OCI-LY1 (cell line): ENCODE results near the gene CHCHD3.

Source experiments
- H2AFZ ChIP-seq: fragments of 200-600 bp; sonication (generic), shearing (Covaris generic); 2 replicates; pipeline ENCODE4 v1.6.0; 2014; ENCODE audit warnings: antibody characterized with exemption, mild to moderate bottlenecking, low read length
- H3F3A ChIP-seq: fragments of 200-600 bp; sonication (generic), shearing (Covaris generic); 2 replicates; pipeline ENCODE4 v1.6.0; 2014; ENCODE audit warnings: mild to moderate bottlenecking, antibody characterized with exemption, low read length, moderate library complexity; ENCODE audit not compliant: insufficient read depth
- H3K27ac ChIP-seq: fragments of 200-600 bp; sonication (generic); 2 replicates; pipeline ENCODE4 v1.5.1; 2014; ENCODE audit warnings: low read length, mixed run types, mild to moderate bottlenecking, low read depth; ENCODE audit not compliant: poor library complexity, severe bottlenecking
- H3K27me3 ChIP-seq: fragments of 200-600 bp; sonication (generic); 2 replicates; pipeline ENCODE4 v1.6.0; 2014; ENCODE audit warnings: antibody characterized with exemption, mild to moderate bottlenecking, low read length, moderate library complexity; ENCODE audit not compliant: insufficient read depth
- H3K36me3 ChIP-seq: fragments of 200-600 bp; sonication (generic); 2 replicates; pipeline ENCODE4 v1.6.1; 2014; ENCODE audit warnings: mild to moderate bottlenecking, antibody characterized with exemption, low read length, moderate library complexity, mixed read lengths; ENCODE audit not compliant: insufficient read depth
- H3K4me1 ChIP-seq: fragments of 200-600 bp; sonication (generic); 2 replicates; pipeline ENCODE4 v1.5.1; 2014; ENCODE audit warnings: mild to moderate bottlenecking, low read length, moderate library complexity; ENCODE audit not compliant: insufficient read depth, severe bottlenecking
- H3K4me2 ChIP-seq: fragments of 200-600 bp; sonication (generic), shearing (Covaris generic); 2 replicates; pipeline ENCODE4 v1.6.1; 2014; ENCODE audit warnings: low read length
- H3K4me3 ChIP-seq: fragments of 200-600 bp; sonication (generic); 2 replicates; pipeline ENCODE4 v1.5.1; 2014; ENCODE audit warnings: low read length, low read depth, mild to moderate bottlenecking, mixed read lengths; ENCODE audit not compliant: poor library complexity, severe bottlenecking
- H3K79me2 ChIP-seq: fragments of 200-600 bp; shearing (Covaris generic); 2 replicates; pipeline ENCODE4 v1.6.1; 2016; ENCODE audit warnings: mixed run types, low read length, mixed read lengths; ENCODE audit not compliant: insufficient read depth
- H3K9ac ChIP-seq: fragments of 200-600 bp; sonication (generic), shearing (Covaris generic); 2 replicates; pipeline ENCODE4 v1.6.1; 2014; ENCODE audit warnings: mild to moderate bottlenecking, low read length, mixed read lengths
- H3K9me2 ChIP-seq: fragments of 200-600 bp; sonication (generic), shearing (Covaris generic); 2 replicates; pipeline ENCODE4 v1.6.1; 2014; ENCODE audit warnings: low read depth, mild to moderate bottlenecking, low read length, mixed read lengths
- H3K9me3 ChIP-seq: fragments of 200-600 bp; shearing (Covaris generic); 2 replicates; pipeline ENCODE4 v1.6.1; 2014; ENCODE audit warnings: low read length, mixed read lengths
- H4K20me1 ChIP-seq: fragments of 200-600 bp; sonication (generic), shearing (Covaris generic); 2 replicates; pipeline ENCODE4 v1.6.0; 2016; ENCODE audit warnings: mild to moderate bottlenecking, low read length; ENCODE audit not compliant: insufficient read depth
- CTCF ChIP-seq: fragments of 200-600 bp; sonication (generic), shearing (Covaris generic); IDR thresholded peaks from 2 replicates; pipeline ENCODE4 v1.5.1; 2017; ENCODE audit warnings: mild to moderate bottlenecking, antibody characterized with exemption, low read length, moderate library complexity, mixed read lengths
- EZH2 ChIP-seq: fragments of 200-600 bp; sonication (generic), shearing (Covaris generic); IDR thresholded peaks from 2 replicates; pipeline ENCODE4 v1.8.0; 2017; ENCODE audit warnings: borderline replicate concordance, mixed run types, mild to moderate bottlenecking, antibody characterized with exemption, low read length, moderate library complexity, mixed read lengths

Gene CHCHD3

GRCh38 chr7:132842478-132842877 lies 239.4 kb downstream of the CHCHD3 start:
- no peaks in the 10 kb centered on the region for H3K79me2 ChIP-seq
- TF ChIP-seq EZH2 (no peak), CTCF (no peak)
- no peak overlapping the region for H3K4me2 ChIP-seq
- H3F3A ChIP-seq, result no peaks in the 10 kb centered on the region
- no peak overlapping the region for H2AFZ ChIP-seq
- H3K4me1 ChIP-seq, result no peaks in the 10 kb centered on the region
- H3K9me3 ChIP-seq, result no peaks in the 10 kb centered on the region
- no peak overlapping the region for H3K27ac ChIP-seq
- peaks cover 3% of the 10 kb centered on the region; the same call in 1 of the 2 replicates for H3K36me3 ChIP-seq
- H3K27me3 ChIP-seq, result no peaks in the 10 kb centered on the region
- H4K20me1 ChIP-seq, result no peaks in the 10 kb centered on the region
- no peak overlapping the region for H3K4me3 ChIP-seq
- no peaks in the 10 kb centered on the region for H3K9me2 ChIP-seq
- H3K9ac ChIP-seq, result no peak overlapping the region

DNA sequence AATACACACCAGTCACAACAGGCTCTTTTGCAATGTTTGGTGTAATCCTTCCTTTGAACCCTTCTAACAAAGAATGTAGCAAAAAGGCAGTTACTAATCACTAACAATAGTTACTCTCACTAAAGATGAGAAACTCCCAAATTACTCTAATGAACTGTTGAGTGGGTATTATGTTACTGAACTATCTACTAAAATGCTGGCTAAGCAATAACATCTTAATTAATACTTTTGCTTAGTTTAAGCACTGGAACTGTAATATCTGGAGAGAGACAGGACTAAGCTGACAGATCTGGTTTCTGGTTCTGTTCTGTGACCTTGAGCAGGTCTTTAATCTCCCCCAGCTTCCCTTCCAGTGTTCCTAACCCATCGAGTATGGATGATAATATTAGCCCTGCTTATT lies 241.7 kb downstream of the CHCHD3 start:
- Histone ChIP-seq H3K9ac (no peak overlapping the region), H3K27ac (no peak overlapping the region), H3K36me3 (peaks cover 21% of the 10 kb centered on the region), H3K9me3 (no peaks in the 10 kb centered on the region), H3K4me3 (no peak overlapping the region), H3K79me2 (no peaks in the 10 kb centered on the region), H3K27me3 (no peaks in the 10 kb centered on the region), H2AFZ (no peak overlapping the region), H3K4me1 (no peaks in the 10 kb centered on the region), H4K20me1 (no peaks in the 10 kb centered on the region), H3K4me2 (no peak overlapping the region), H3F3A (no peaks in the 10 kb centered on the region), H3K9me2 (no peaks in the 10 kb centered on the region)
- no peak for TF ChIP-seq EZH2
- no peak for TF ChIP-seq CTCF

GRCh38 chr7:132838313-132838712 lies 243.6 kb downstream of the CHCHD3 start:
- no peaks in the 10 kb centered on the region for H4K20me1 ChIP-seq
- H2AFZ ChIP-seq, result no peak overlapping the region
- no peaks in the 10 kb centered on the region for H3K9me2 ChIP-seq
- no peaks in the 10 kb centered on the region for H3K27me3 ChIP-seq
- no peak overlapping the region for H3K4me3 ChIP-seq
- H3K36me3 ChIP-seq, result peaks cover 28% of the 10 kb centered on the region
- no peak for TF ChIP-seq CTCF
- no peak for TF ChIP-seq EZH2
- no peaks in the 10 kb centered on the region for H3K9me3 ChIP-seq
- no peaks in the 10 kb centered on the region for H3K79me2 ChIP-seq
- no peak overlapping the region for H3K4me2 ChIP-seq
- H3K27ac ChIP-seq, result no peak overlapping the region
- no peak overlapping the region for H3K9ac ChIP-seq
- no peaks in the 10 kb centered on the region for H3F3A ChIP-seq
- no peaks in the 10 kb centered on the region for H3K4me1 ChIP-seq
